ENCODE results near the gene CDKN1C.

- TF ChIP-seq POLR2A (IDR thresholded peaks at IDR 0.05) (no peak), CTCF (IDR thresholded peaks at IDR 0.05) (no peak)
Measured at GRCh38 chr11:2919188-2919587, 33.6 kb upstream of the CDKN1C start.
